GF-D8 (cell line): ENCODE measurements around the gene SLC25A1.

Experiments
- DNase-seq: peaks from one replicate; lab custom pipeline; 2025; lab: John Stamatoyannopoulos, UW

Gene SLC25A1

DNA sequence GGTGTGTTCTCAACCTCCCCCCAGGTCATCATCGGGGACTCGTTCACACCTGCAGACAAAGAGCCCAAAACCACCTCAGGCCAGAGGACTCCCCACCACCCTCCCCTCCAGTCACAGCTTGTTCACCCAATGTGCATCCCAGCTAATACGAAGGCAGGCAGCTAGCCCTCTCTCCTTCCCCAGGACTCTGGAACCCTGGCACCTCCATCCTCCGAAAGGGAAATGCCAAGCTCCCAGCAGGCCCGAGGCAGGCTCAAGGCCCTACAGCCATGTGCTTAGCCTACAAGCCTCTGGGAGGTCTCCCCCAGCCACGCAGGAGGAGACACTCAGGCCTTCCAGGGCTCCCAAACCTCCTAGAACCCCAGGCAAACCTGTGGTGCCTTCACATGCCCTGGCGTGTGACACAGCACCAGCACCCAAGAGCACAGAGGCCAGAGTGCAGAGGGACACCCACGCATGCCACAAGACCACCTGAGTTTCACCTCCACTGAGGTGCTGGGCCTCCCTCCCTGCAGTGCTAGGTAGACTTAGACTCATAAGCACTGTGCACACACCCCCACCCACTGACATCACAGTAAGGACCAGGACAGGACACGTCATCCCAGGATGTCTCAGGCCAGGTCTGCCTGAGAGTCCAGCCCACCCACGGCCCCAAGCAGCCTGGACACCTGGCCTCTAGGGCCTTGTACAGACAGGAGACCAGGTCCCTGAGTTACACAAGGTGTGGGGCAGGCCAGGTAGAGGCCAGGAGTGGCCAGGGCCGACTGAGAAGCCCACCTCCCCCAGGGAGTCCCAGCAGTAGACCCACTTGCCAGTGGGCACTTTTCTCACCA is 40.9 kb downstream of the SLC25A1 start:
- DNase-seq, result no peak

DNA sequence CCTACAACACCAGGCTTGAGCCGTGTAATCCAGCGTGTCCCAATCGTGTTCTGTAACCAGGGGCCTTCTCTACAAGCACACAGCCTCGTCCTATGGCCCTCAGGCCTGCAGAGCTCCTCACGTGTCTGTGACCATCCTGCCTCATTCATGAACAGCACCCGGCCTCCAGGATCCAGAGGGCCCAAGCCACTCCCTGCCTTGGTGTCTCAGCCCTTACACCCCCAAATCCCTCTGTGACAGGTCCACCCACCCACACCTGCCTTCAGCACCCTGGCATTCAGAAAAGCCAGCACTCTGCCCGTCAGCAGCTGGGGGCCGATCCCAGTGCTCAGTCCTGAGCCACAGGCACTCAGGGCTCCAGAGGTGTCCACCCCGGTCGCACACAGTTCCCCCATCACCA is 41.6 kb downstream of the SLC25A1 start:
- DNase-seq, result no peak

DNA sequence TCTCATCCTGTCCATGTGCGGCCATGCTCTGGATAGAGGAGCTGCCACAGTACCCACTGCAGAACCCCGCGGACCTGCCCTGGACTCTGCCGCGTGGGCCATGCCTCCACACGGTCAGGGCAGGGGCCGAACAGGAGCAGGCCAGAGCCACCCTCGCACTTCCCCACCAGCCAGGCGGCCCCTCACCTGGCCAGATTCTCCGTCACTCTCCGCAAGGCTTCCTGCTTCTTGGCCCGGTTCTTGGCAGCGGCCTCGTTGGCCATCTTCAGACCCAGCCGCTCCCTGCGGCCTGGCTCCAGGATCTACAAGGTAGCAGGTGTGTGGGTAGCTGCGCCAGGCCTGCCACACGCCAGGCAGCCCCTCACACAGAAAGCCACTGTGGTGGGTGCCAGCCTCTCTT is 43.7 kb downstream of the SLC25A1 start:
- no peak for DNase-seq

DNA sequence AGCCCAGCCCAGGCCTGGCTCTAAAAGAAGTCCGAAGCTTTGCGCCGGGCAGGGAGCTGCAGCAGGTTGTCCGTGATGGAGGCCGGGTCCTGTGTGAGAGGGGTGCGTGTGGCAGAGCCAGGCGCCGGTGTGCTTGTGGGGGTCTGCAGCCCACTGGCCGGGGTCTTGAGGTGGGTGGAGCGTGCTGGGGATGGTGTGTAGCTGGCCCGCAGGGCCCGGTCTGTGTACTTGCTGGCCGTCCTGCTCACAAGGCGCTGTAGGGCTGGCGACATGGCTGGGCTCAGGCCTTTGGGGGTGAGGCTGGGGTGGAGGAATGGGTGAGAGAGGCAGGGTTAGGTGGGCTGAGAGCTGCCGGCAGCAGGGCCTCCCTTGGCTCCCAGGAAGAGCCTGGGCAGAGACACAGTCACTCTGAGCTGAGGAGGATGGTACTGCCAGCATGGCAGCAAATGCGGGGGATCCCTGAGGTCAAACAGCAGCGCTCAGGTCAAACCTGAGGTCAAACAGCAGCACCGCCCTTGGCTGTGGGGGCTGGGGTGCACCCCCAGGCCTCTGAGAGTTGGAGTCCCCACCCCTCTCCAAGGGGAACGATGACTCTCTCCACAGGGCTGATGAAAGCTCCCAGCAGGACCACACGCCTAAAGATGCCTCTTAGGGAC is 44.2 kb downstream of the SLC25A1 start:
- DNase-seq, result no peak

DNA sequence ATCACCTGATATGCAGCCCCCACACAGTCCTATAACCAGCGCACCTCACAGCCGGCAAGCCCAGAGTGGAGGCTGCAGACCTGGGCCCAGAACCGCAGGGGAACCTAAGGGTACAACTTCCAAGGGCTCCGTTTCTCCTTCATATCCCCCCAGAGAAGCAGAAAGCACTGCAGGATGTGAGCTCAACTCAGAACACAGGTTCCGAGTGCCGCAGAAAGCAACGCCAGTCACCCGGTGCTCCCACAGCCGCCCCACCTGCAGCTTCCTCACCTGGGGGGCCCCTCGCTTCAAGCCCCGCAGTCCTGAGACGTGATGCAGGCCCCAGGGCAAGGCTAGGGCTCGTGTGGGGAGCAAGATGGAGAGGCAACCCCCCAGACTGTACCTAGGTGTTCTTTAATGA is 45.0 kb downstream of the SLC25A1 start:
- DNase-seq, result no peak

DNA sequence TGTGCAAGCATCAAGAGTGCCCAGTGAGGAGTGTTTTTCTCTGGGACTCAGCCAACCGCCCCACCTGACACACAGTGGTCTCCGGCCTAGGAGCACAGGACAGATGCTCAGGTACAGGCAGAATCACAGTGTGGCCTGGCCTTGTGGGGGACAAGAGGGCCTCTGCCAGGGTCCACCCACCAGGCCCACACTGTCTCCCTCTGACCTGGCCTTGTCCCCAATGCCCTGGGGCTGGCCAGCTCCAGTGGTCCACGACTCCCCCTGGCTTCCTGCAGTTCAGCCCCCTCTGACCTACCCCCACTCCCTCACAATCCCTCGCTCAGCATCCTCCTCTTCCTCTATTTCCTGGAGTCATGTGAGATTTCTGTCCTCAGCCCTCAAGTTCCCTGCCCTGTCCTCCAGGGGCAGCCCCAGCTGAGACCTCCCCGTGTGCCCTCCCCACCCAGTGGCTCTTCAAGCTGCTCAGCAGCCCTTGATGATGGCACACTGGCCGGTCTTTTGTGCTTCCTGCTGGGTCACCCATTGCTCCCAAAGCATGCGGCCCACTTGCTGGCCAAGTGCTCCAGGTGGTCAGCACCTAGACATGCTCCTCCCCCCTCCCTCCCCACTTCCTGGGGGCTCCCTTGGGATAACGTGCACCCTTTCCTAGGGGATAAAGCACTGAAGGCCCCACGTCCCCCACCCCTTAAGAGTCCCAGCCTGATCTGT is 45.7 kb downstream of the SLC25A1 start:
- no peak for DNase-seq

DNA sequence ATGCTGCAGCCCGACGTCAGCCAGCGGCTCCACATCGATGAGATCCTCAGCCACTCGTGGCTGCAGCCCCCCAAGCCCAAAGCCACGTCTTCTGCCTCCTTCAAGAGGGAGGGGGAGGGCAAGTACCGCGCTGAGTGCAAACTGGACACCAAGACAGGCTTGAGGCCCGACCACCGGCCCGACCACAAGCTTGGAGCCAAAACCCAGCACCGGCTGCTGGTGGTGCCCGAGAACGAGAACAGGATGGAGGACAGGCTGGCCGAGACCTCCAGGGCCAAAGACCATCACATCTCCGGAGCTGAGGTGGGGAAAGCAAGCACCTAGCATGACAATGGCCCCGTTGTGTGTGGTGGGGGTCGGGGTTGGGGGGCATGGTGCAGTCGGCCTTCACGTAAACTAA is 46.4 kb downstream of the SLC25A1 start:
- DNase-seq, result no peak

DNA sequence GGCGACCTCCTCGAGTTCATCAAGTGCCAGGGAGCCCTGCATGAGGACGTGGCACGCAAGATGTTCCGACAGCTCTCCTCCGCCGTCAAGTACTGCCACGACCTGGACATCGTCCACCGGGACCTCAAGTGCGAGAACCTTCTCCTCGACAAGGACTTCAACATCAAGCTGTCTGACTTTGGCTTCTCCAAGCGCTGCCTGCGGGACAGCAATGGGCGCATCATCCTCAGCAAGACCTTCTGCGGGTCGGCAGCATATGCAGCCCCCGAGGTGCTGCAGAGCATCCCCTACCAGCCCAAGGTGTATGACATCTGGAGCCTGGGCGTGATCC is 46.9 kb downstream of the SLC25A1 start:
- no peak for DNase-seq

DNA sequence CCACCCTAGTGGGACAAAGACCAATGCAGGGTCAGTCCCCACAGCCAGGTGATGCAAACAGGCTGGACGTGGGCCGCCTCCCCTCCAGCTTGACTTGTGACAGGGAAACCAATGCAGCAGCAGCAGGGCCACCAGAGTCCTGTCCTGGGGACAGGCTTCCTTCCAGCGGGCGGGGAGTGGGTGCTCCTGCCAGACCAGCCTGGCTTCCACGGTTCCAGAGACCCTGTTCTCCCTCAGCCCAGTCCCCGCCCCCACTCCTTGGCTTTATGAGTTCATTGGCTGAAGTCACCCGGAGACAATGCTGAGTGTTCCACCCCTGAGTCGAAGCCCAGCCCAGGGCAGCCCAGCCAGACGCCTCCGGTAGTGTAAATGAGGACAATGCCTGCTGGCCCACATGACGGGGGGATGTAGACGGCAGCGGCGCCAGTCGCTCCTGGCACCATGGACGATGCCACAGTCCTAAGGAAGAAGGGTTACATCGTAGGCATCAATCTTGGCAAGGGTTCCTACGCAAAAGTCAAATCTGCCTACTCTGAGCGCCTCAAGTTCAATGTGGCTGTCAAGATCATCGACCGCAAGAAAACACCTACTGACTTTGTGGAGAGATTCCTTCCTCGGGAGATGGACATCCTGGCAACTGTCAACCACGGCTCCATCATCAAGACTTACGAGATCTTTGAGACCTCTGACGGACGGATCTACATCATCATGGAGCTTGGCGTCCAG is 47.4 kb downstream of the SLC25A1 start, which contains the start of gene TSSK2:
Gene TSSK2, plus strand, starts transcription at position 350 of the 726 bp plus-strand sequence. Its CDS starts 92 bp downstream, at position 442.
- no peak for DNase-seq

DNA sequence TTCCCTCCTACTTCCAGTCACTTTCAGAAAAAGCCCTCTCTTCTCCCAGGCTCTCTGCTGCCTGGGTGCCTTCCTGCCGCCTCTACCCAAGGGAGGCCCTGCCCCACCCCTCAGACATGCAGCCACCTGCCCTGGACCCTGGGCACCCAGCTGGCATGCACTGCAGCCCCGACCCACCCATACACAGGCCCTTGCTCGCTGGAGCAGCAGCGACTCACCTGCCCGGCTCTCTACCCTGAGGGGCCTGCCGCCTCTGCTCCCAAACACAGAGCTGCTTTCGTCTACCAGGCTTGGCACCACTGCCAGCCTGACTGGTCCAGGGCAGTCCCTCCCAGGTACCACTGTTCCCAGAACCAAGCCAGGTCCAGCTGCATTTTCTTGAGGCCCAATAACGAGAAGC is 48.7 kb downstream of the SLC25A1 start:
- no peak for DNase-seq

DNA sequence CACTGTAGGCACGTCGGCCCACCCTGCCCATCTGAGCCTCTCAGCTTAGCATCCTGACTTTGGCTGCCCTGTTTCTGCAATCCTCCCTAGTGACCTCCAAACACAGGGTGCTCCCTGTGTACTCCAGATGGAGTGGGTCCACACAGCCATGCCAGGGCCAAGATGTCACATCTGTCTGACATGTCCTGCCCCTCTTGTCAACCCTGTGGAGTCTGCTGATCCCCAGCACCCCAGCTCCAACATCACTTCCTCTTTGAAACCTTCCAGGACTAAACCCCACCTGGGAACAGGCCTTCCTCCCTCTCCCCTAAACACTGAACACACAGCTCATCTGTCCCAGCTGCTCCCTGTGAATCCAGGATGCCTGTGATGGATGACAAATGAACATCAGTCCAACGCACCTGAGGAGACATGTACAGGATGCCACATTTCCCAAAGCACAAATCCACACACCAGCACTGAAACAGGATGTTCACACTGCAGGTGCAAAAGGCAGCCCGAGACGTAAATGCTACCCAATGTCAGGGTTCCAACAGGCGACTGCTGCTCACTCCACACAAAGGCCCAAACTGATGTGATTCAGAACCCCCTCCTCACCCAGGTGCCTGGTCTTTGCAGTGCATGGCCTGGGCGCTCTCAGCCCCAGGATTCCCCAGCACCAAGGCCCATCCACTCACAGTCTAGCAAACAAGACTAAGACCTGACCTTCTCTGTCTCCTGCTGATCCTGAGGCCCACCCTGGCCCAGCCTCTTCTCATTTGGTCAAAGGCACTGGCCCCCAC is 49.4 kb downstream of the SLC25A1 start:
- no peak for DNase-seq

DNA sequence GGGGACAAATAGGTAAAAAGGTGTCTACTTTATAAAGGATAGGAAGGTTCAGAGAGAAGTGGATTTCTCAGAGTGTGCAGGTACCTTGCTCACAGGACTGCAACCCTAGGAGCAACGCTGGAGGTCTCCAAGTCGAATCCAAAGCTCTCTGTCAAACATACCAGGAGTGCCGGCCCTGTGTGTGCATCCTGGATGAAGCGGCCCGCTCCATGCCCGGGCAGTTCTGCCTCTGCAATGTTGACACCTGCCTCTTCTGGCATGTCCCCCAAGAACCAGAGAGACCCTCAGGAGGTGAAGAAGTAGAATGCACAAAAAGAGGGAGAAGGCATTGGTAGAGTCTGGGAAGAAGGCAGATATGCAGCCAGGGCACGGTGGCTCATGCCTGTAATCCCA is 50.5 kb downstream of the SLC25A1 start:
- no peak for DNase-seq

DNA sequence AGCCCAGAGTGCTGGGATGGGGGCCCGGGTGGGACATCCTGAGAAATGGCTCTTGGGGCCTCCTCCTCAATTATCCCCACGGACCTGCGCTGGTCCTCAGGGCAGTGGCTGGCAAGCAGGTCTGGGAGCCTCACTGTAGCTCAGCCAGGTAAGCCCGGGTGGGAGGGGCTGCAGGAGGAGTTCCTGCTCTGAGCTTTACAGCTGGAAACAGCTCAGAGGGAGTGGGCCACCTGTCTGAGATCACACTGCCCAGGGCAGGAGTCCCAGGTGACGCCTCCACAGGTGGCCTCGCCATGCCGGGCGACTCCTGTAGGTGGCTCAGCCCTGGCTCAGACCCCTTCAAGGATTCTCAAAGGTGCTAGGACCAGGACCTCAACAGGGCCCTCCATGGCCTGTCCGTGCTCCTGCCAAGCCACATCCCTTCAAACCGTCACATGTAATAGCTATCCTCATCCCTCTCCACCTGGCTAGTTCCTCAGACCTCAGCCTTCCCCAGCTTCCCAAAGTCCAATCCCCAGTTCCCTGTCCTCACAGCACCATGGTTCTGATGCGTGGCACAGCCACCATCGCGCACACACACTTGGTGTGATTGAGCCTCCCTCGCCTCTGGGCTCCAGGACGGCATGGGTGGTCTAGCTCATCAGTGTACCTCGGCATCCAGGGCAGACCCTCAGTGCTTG is 51.1 kb downstream of the SLC25A1 start:
- no peak for DNase-seq

DNA sequence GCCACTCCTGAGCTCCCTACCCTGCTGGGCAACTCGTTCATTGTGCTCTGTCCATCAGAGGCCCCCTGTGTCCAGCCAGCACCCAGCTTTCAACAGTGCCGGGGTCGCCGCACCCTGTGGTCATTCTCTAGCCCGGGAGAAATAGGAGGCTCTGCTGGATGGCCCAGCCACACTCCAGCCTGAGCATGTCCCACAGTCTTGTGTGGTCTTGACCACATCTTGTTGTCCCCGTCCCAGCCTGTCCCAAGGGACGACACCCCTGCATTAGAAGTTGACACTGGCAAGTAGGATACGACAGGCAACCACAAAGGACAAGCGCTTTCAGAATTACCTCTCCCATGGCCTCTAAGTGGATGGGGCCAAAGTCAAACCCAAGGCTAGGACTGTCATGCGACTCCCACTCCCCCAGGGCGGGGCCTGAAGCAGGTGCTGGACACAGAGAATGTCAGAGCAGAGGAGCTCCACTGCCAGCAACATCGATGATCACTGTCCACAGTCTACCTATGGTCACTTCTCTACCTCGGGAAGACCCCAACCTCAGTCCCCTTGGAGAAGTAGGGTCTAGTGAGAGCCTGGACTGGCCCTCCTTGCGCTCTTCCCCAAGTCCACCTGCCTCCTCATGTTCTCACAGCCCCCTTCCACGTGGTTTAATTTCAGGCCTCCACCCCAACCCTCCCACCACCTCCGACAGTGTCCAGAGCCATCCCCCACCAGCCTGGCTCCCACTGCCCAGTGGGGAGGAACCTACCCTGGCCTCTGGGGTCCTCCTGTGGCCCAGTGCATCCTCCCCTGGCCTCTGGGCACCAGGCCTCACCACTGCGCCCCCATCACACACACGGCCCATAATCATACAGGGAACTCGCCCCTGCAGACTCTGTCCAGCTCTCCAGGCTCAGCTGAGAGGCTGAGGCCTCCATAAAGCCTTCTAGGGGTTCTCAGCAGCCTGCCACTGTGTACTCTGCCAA is 51.9 kb downstream of the SLC25A1 start:
- DNase-seq, result no peak
